ENCODE measurements around the gene TSPAN16.

TSPAN16 gene

GRCh38 chr19:11359421-11359820 lies 63.5 kb downstream of the TSPAN16 start:
- Histone ChIP-seq H3K79me2 (ENCODE audit: insufficient read depth, low read length) (no peaks in the 10 kb centered on the region), H2AFZ (ENCODE audit: low read length) (no peak overlapping the region), H3K9ac (ENCODE audit: low read length) (no peak overlapping the region), H4K20me1 (ENCODE audit: insufficient read depth, low read length) (no peaks in the 10 kb centered on the region), H3K4me2 (ENCODE audit: low read length) (no peak overlapping the region), H3K4me3 (ENCODE audit: low read depth, low read length, poor library complexity, severe bottlenecking) (no peak overlapping the region), H3K27me3 (ENCODE audit: insufficient read depth, low read length) (0 out of 2 replicates have a peak, but pooled peaks cover 5% of the 10 kb centered on the region), H3K9me3 (ENCODE audit: low read length) (no peaks in the 10 kb centered on the region), H3K27ac (ENCODE audit: low read depth, low read length, poor library complexity, severe bottlenecking) (no peak overlapping the region), H3K36me3 (ENCODE audit: insufficient read depth, low read length) (no peaks in the 10 kb centered on the region), H3K9me2 (ENCODE audit: low read depth, low read length) (no peaks in the 10 kb centered on the region), H3F3A (ENCODE audit: insufficient read depth, low read length) (no peaks in the 10 kb centered on the region), H3K4me1 (ENCODE audit: insufficient read depth, low read length, severe bottlenecking) (peaks cover 8% of the 10 kb centered on the region)
- TF ChIP-seq EZH2 (IDR thresholded peaks at IDR 0.05; ENCODE audit: borderline replicate concordance, low read length) = no peak
- TF ChIP-seq CTCF (IDR thresholded peaks at IDR 0.05; ENCODE audit: low read length) = no peak

- no peak for TF ChIP-seq EZH2 (IDR thresholded peaks at IDR 0.05; ENCODE audit: borderline replicate concordance, low read length)
- TF ChIP-seq CTCF (IDR thresholded peaks at IDR 0.05; ENCODE audit: low read length) = no peak
These were observed 65.2 kb downstream of the TSPAN16 start for GRCh38 chr19:11361037-11361770.

GRCh38 chr19:11361771-11362731 lies 66.1 kb downstream of the TSPAN16 start:
- Histone ChIP-seq H3K9me3 (ENCODE audit: low read length) (no peaks in the 10 kb centered on the region), H3K4me1 (ENCODE audit: insufficient read depth, low read length, severe bottlenecking) (no peaks in the 10 kb centered on the region), H4K20me1 (ENCODE audit: insufficient read depth, low read length) (no peaks in the 10 kb centered on the region), H2AFZ (ENCODE audit: low read length) (no peak overlapping the region), H3K27me3 (ENCODE audit: insufficient read depth, low read length) (no peaks in the 10 kb centered on the region), H3K9ac (ENCODE audit: low read length) (no peak overlapping the region), H3K79me2 (ENCODE audit: insufficient read depth, low read length) (no peaks in the 10 kb centered on the region), H3K27ac (ENCODE audit: low read depth, low read length, poor library complexity, severe bottlenecking) (no peak overlapping the region), H3K4me2 (ENCODE audit: low read length) (no peak overlapping the region), H3K36me3 (ENCODE audit: insufficient read depth, low read length) (no peaks in the 10 kb centered on the region), H3F3A (ENCODE audit: insufficient read depth, low read length) (no peaks in the 10 kb centered on the region), H3K9me2 (ENCODE audit: low read depth, low read length) (no peaks in the 10 kb centered on the region), H3K4me3 (ENCODE audit: low read depth, low read length, poor library complexity, severe bottlenecking) (no peak overlapping the region)
- TF ChIP-seq CTCF (IDR thresholded peaks at IDR 0.05; ENCODE audit: low read length) (no peak), EZH2 (IDR thresholded peaks at IDR 0.05; ENCODE audit: borderline replicate concordance, low read length) (no peak)

More at GRCh38 chr19:11361037-11361770, 65.2 kb downstream of the TSPAN16 start:
- H4K20me1 ChIP-seq (ENCODE audit: insufficient read depth, low read length) = no peaks in the 10 kb centered on the region
- no peak overlapping the region for H2AFZ ChIP-seq (ENCODE audit: low read length)
- no peaks in the 10 kb centered on the region for H3K36me3 ChIP-seq (ENCODE audit: insufficient read depth, low read length)
- H3K4me1 ChIP-seq (ENCODE audit: insufficient read depth, low read length, severe bottlenecking) = peaks cover under 1% of the 10 kb centered on the region
- no peaks in the 10 kb centered on the region for H3K9me2 ChIP-seq (ENCODE audit: low read depth, low read length)
- no peak overlapping the region for H3K4me3 ChIP-seq (ENCODE audit: low read depth, low read length, poor library complexity, severe bottlenecking)
- no peak overlapping the region for H3K4me2 ChIP-seq (ENCODE audit: low read length)
- H3K27ac ChIP-seq (ENCODE audit: low read depth, low read length, poor library complexity, severe bottlenecking) = no peak overlapping the region
- H3K27me3 ChIP-seq (ENCODE audit: insufficient read depth, low read length) = no peaks in the 10 kb centered on the region
- H3F3A ChIP-seq (ENCODE audit: insufficient read depth, low read length) = no peaks in the 10 kb centered on the region
- H3K9me3 ChIP-seq (ENCODE audit: low read length) = no peaks in the 10 kb centered on the region
- no peaks in the 10 kb centered on the region for H3K79me2 ChIP-seq (ENCODE audit: insufficient read depth, low read length)
- H3K9ac ChIP-seq (ENCODE audit: low read length) = no peak overlapping the region
